DMS114 treated with DMSO at 0.1 percent for 48 hours (cell line): Measurements from ENCODE around the gene ALDOC.
"Not testable (repeated sequence)": the region's sequence is repeated elsewhere in the genome, so short reads cannot be mapped to it uniquely, and the experiment has no call there.

Source experiments
- DNase-seq: peaks from one replicate; lab custom pipeline; 2025; ENCODE audit not compliant: unreplicated experiment; lab: John Stamatoyannopoulos, UW

ALDOC gene

DNA sequence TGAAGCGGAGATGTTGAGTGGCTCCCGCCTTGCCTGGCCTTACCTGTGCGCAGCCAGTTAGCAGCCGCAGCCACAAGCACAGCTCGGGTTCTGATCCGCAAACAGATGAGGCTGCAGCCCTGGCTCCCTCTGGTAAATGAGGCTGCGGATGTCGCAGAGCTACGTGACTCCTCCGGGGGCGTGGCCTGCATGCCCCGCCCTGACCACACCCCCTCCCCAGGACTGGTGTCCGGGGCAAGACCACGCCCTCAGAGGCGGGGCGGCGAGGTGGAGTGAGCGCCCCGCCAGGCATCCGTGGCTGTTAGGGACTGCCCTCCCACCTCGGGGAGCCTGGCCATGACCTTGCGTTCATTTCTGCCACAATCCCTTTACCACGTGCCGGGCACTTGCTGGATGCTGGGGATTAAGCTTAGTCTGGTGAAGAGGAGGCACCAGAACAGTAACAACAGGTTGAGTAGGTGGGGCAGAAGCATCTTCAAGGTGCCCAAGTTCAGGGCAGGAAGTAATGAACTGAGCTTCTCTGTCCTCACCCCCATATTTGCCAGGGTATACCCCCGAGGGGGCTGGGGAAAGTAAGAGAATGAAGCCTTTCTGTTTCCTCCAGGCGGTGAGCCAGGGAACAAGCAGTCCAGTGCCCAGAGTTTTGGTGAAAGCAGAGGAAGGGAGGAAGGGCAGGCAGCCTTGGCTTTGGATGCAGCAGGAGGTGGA is at the start of gene ALDOC:
TSS of gene ALDOC (minus strand) at position 138 of the 708 bp plus-strand sequence. CDS start 1,363 bp downstream, outside the sequence.
- no peak for DNase-seq

DNA sequence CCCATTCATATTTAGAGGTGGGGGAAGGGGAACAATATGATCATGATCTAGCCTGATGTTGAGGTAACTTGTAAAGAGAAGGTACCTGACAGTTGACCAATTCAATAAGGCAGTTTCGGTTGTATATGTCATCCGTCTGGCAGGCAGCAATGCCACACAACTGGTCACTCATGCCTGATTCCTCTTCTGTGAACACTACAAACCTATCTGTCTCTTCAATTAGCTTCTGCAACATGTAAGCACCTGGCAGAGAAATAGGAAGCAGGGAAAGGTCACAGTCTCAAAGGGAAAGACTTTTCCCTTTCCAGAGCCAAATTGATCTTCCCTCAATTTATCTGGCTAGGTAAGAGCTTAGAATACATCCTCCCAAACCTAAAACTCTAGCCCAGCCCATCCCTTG is 47.5 kb upstream of the ALDOC start:
- no peak for DNase-seq

DNA sequence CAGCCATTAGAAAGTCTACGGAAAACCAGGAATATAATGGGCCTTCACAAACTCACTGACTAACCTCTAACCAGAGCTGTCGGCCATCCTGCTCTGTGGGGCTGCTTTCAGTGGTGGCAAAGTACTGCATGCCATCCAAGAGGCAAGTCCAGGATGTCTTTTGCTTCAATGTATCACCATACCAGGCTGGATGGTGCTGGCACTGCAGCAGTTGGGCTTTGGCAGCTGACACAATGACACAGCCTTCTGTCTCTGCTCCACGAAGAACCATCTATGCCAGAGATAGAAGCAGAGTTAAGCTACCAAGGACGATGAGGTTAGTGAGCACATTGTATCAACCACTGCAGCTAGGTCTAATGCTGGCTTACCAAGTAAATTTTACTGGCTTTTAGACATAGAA is 47.0 kb upstream of the ALDOC start:
- DNase-seq: no peak

DNA sequence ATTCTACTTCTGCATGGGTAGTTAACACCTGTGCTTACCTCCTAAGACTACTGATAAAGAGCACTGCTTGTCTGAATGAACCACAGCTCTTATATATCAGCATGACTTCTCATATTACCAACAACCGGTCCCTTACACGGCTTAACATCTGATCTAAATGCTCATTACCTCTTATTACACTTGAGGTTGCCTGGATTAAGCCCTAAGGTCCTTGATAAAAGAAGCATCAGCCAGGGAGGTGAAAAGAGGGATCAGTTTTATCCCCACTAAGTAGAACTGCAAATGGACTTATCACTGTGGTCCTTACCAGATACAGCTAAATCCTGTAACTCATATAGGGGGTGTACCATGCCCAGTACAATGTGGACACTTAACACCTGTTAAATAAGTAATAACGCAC is 45.5 kb upstream of the ALDOC start:
- no peak for DNase-seq

DNA sequence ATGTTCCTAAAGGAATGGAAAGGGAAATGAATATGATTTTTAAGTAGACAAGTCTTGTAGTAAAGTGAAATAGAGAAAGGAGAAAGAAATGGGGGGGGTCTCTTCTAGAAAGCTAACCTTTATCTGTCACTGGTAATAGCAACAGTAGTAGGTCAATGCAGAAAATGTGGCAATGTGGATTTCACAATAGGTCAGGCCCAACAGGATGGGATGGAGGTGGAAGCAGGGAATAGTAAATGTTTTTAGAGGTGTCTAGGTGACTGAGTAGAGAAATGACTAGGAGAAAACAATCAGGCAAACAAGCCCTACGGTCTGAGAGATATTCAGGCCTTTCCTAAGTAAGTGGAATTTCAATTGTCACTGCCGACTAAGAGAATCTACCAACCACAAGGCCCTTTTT is 43.3 kb upstream of the ALDOC start:
- no peak for DNase-seq

DNA sequence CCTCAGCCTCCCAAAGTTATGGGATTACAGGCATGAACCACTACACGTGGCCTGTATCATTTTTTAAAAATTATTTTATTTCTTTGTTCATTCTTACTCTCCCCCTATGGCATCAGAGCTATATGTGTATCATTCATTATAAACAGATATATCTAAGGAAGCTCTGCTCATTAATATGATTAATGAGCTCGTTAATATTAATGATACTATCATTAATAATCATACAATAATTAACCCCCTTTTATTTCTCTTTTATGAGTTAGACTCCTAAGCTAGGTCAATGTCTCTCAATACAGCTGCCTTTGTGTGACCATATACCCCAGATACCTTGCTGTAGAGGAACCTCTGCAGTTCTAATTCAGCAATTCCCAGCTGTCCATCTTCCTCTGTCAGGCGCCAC is 41.8 kb upstream of the ALDOC start:
- no peak for DNase-seq

DNA sequence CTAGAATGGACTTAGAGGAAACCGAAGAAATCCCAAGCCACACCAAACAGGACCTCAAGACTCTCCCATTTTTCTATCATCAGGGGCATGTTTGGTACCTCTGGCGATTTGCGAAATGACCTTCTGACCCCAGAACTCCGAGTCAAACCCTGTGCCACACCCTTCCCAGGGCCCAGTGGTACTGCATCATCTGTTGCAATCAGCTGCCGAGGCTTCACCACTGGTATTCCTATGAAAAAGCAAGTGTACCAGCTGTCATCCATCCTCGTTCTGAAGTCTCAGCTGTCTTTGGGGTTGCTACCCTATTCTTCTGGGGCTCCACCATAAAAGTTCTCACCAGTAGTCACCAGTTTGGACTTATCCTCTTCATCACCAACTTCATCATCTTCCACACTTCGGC is 39.6 kb upstream of the ALDOC start:
- no peak for DNase-seq

DNA sequence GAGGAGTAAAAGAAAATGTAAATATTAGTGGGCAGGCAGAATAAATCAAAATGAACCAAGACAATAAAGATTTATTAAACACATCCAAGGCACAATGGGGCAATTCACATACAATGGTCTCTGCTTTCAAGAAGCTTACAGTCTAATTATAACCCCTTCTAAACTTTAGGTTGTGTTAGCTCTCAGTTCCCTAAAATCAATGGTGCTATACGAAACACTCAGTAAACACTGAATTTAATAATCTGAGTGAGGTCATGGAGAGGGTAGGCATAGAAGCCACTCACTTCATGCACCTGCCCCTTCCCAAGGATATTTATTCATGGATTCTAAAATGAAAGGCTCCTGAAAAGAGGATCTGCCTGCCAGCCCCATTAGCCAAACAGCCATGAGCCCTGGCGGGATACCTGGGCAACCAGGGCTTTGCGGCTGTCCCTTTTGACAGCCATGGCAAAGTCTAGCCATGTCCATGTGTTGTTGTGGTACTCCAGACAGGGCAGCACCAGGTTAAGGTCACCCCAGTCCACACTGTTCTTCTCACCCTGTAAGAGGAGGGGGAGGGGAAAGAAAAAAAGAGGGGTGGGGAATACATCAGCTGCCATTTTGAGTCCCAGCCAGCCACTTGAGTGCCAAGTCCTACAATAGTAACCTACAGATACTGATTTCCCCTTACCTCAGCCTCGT is 38.7 kb upstream of the ALDOC start:
- no peak for DNase-seq

DNA sequence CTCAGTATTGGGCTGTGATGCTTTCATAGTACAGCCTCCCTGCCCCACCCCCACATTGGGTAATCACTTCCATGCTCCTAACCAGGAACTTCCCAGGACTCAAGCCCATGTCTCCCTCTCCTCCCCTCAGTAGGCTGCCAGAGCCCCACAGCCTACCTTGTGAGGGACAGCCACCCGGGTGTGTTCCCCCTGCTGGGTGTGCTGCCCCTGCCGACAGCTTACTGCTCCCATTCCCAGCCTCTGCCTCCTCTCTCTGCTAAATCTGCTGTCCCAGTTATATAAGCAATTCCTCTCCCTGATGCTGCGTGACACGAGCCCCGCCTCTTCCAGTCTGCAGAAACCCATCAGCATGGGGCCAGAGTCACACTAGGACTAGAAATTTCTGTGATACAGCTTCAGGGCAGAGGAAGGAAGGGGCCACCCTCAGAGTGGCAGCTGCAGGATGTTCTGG is 37.3 kb upstream of the ALDOC start, which contains the start of gene RSKR:
TSS of gene RSKR (minus strand) at position 255 of the 451 bp plus-strand sequence. CDS start at position 231, 24 bp downstream.
- DNase-seq: no peak

DNA sequence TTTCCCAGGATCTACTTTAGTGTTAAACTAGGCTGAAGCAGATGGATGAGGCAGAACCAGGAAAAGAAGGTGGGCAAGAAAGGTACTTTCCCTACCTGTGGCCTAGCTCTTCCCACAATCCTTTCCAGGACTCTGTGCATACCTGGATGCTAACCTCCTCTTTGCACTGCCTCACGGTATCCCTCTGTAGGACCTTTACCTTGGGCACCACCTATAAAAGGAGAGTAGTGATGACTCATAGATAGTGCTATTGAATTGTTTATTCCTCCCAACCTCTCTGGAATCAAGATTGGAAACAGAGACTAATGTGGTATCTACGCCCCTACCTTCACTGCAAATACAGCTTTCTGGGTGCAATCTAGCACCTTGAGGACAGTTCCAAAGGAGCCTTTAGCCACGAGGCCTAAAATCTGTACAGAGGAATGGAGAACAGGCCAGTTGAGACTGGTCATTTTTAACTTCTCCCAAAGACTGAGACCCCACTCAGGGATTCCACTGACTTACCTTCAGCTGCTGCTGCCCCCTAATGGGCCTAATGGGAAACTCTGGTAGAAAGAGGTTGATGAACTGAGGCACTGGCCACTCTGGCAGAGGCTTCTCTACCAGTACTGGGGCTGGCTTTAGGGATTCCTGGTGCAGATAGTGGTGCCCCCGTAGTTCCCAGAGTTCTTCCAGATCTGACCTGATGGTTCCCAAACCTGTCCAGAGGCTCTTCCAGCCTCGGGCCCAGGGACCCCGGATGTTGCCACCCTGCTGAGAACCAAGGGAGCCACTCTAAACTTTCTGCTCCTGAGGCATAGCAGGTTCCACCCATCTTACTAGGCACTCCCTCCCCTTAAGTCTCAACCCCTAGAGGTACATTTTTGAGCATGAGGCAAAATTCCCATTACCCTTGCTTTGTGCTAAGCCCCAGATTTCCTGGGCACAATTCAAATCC is 36.5 kb upstream of the ALDOC start:
- no peak for DNase-seq

DNA sequence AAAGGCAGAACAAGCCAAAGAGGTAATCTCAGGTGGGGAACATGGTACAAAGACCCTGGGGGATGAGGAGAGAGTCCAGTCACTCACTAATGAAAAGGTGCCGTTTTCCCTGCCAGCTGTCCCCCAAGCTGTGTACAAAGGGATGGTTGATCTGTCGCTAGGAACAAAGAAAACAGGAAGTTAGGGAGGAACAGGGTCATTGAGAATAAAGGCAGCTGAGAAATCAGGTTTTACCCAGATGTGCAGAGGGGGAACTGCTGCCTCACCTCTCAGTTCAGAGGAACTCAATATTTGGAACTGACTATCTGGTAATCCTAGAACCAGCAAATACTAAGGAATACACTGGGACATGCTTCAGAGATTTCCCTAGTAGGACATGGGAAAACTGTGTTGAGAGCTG is 35.8 kb upstream of the ALDOC start:
- no peak for DNase-seq

DNA sequence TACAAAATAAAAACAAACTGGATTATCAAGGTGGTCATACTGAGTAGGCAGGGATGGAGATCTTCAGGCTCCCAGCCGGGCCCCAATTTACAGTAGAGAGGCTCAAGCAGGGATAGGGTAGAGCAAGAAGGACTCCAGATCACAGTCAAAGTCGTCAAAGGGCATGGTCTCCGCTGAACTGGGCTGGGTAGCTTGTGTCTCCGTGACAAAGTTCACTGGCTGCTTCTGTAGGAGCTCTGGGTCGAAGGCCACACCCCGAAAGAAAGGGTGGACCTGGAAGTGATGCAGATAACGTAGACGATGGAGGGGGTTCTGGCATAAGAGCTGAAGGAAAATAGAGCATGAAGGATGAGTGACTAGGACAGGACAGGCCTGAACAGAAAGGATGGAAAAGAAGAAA is 33.7 kb upstream of the ALDOC start:
- DNase-seq: no peak

DNA sequence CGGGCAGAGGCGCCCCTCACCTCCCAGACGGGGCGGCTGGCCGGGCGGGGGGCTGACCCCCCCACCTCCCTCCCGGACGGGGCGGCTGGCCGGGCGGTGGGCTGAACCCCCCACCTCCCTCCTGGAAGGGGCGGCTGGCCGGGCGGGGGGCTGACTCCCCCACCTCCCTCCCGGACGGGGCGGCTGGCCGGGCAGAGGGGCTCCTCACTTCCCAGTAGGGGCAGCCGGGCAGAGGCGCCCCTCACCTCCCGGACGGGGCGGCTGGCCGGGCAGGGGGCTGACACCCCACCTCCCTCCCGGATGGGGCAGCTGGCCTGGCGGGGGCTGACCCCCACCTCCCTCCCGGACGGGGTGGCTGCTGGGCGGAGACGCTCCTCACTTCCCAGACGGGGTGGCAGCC is 27.3 kb upstream of the ALDOC start:
- DNase-seq: not testable (repeated sequence)

DNA sequence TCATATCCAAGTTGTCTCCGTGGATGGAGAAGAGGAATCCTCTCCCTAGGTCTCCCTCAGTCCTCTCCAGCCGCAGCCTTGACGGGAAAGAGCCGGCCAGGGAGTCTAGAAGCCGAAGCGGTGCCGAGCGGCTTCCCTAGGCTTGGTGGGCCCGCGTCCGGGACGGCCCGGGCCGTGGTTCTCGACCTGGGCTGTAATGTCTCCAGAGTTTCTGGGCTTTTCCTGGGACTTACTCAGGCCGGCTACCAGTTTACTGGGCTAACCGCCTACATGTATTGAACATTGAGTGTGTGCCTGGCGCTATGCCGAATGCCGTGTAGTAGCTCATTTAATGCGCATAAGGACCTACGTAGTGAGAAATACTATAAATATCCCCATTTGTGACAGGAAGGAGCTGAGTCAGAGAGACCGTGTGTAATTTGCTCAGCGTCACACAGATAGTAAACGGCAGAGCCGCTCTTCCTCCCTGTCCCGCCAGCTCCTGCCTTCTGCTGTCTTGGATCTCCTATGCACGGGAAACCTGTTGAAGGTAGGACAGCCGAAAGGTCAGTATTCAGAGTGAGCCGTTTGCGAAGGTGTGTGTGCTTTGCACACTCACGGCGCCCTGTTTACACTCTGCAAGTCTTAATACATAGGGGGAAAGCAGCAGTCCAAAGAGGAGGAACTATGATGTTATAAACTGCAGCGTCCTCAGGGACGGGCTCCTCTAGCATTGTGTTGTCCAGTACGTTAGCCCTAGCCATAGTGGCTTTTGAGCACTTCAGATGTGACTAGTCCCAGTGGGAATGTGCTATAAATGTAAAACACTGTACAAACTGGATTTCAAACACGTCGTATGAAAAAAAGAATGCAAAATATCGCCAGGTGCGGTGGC is 22.9 kb upstream of the ALDOC start:
- peak; percentile 52 for DNase-seq

DNA sequence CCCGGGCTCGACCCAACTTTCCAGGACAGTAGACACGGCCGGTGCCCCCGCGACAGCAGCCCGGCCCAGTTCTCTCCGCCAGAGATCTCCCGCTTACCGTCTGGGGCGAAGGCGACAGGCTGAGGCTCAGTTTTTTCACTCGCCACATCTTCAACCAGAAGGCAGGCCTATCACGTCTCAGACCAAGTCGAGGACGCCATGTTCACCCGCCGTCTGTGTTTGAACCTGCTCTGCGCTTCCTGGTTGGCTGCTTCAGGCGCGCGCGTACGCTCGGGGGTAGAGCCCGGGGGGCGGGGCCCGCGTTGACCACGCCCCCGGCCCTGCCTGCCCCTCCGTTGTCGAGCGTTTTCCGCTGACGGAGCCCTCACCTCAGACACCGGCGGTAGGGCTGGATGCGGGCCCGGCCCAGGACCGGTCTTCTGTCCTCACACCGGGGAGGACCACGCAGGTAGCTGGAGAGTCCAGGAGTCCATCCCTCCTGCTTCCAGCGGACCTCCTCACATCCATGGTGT is 22.2 kb upstream of the ALDOC start, which contains the start of gene SPAG5:
TSS of gene SPAG5 (minus strand) at position 227 of the 512 bp plus-strand sequence. CDS start at position 148, 79 bp downstream.
- peak; percentile 87 for DNase-seq

DNA sequence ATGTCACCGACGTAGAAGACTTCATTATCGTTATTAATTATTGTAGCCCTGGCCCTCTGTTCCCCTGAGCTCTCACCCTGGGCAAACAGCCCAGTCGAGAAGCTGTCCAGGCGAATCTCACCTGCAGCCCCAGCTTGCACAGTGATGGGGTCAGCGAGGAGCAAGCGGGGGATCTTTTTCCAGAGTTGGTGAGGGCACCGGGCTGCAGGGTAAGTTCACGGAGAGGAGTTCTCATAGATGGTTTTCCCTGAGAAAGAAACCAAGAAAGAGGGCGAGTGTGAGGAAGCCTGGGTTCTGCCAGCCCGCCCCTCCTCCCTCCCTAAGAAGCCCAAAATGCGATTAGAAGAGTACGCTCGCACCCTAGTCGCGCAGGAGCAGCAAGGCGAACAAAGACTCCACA is 21.7 kb upstream of the ALDOC start:
- no peak for DNase-seq

DNA sequence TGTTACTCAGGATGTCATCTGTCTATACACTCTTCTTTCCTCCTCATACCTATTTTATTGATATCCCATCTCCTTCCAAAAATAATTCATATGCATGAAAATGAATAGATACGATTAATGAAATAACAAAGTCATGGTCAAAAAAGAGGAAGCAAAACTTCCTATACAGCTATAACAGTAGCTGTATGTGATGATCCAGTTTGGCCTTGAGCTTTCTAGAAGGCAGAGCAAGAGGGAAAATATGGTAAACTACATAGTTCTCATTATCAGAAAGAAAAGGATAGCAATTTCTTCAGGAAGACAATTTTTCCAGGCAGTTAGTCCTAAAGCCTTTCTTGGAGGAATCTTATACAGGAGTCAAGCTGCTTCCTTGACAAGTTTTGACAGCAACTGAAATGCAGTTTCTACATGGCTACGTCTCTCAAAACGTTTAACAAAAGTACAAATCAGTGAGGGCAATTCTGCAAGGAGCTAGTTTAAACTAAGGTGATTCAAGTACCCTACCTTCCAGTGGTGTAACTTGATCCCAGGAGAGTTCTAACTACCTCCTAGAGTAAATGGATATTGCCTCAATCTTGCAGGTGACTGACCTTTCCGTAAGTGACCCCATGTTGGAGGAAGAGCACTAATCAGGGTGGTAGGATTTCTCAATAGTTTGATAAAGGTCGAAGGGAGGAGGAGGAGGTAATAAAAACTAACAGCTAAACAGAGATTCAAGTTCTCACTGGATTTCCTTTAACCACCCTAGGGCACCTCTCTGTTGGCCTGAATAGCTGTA is 21.1 kb upstream of the ALDOC start:
- no peak for DNase-seq

DNA sequence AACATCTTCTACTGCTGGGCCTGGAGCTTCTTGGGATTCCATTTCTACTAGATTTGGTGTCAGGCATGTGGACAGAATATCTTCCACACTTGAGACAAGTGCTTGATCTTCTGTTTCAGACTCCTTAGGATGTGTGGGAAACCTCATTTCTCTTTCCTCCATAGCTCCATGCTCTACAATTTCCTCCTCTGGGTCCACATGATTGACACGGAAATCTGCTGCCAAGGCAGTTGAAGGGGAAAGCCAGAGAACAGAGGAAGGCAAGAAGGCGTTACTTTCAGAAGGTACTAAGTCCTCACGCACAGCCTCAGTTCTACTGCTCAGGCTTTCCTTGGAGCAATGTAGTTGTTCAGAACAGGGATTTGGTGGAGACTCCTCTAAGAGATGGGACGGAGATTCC is 15.6 kb upstream of the ALDOC start:
- DNase-seq: no peak

DNA sequence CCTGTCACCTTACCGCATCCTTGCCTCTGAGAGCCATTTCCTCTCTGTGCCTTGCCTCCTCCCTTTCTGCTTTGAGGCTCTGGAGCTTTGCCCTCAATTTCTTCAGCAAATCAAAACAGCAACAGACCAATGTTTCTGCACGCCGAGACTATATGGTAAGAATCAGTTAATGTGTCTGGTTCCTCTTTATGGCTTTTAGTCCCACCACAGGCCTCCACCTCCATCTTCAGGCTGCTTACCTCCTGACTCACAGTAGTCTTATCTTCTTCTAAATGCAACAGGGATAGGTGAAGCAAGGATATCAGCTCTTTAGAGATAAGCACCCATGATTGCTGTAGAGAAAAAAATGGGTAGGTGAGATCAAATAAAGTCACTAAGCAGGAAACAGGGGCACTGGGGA is 9.2 kb upstream of the ALDOC start:
- DNase-seq: no peak
